ENCODE results near the gene NPEPL1.

Gene NPEPL1

DNA sequence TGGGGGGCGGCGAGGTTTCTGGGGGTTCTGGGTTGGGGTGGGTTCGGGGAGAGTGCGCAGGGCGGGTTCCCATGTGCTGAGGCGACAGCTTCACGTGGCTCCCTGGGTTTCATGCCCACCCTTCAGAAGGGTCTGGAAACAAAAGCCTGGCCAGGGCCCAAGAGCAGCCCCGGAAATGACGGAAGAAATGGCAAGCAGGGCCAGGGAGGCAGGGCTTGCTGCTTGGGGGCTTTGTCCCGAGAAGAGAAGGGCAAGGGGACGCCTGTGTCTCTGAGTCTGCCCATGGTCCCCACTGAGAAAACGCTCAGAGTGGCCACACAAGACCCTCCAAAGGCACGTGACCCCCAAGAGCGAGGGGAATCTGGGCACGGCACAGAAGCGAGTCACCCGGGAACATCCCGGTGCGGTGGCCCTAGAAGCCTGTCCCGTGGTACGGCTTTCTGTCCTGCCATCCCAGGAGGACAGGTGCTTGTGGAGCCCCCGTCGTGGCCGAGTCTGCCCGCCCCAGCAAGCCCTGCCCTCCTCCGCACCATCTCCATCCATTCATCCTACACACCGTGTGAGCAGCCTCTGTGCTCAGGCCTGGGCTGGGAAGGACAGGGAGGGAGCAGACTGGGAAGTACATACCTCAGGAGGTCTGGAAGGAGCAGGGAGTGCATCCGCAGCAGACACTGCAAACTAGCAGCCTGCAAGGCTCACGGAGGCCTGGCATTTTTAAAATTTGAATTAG is 9.0 kb downstream of the NPEPL1 start:
- DNase-seq: no peak

DNA sequence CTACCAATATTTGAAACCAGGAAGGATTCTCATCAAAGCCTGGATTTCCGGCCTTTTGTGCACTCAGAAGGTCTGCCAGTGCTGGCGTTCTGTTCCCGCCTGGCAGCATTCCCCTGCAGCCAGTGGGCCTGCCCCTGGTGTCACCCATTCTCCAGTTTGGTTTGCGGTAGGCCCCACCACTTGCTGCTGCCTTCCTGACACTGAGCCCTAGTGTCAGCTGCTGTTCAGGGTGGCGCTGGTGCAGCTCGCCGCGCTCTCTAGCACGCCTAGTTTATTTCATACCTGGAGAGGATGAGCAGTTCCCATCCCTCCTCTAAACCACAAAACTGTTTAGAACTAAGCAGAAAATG is 9.5 kb downstream of the NPEPL1 start:
- DNase-seq: no peak

DNA sequence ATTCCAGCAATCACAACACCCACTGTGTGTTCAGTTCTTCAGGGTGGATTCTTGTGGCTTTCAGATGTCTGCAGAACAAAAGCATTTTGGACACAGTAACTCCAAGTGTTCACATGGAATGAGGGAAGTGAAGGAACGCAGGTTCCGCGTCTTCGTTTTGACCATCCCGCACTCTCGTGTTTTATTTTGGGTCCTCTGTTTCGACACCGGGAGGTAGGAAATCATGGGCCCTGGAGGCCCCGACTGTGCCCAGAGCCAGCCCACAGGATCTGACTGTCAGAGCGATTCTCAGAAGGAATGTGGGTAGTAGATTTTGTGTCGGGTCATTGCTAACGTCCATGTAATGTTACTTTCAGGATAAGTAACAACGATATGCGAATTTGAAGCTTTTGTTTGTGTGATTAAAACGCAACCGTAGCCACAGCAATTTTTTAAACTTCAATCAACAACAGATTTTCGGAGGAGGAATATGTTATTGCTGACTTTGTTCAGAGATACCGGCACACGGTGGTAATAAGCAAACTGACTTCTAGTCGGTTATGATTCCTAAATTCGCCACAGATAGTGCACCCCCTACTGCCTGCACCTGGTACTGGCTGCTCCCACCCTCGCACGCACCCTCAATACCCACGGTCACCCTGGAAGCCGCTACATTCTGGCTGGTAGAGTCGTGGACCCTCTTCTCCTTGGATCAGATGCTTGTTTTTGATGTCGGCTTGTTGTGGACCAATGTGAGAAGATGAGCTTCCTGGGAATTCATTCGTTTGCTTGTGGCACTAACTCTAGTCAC is 10.5 kb downstream of the NPEPL1 start:
- no peak for DNase-seq

DNA sequence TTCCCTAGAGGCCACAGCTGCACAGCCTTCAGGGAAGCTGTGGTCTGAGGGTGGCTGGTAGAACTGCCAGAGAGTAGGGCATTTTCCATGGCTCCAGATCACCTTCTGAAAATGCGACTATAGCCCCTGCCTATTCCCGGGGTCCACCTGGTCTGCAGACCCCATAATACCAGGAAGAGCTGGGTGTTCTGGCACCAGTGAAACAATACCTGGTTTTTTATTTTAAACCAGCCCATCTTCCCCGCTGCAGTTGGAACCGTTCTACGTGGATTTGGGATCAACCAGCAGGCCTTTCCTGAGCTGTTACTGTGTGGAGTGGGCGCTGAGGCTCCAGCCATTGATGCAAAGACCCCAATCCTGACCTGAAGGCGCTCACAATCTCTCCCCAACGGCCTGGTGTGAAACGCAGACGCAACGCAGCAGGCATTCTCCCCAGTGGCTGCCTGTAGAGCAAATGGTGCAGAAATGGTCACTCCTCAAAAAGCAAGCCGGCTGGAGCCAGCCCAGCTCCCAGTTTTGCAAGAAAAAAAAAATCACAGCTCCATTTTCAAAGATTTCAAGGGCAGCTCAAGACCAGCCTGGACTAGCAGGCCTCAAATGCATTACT is 11.3 kb downstream of the NPEPL1 start:
- no peak for DNase-seq

DNA sequence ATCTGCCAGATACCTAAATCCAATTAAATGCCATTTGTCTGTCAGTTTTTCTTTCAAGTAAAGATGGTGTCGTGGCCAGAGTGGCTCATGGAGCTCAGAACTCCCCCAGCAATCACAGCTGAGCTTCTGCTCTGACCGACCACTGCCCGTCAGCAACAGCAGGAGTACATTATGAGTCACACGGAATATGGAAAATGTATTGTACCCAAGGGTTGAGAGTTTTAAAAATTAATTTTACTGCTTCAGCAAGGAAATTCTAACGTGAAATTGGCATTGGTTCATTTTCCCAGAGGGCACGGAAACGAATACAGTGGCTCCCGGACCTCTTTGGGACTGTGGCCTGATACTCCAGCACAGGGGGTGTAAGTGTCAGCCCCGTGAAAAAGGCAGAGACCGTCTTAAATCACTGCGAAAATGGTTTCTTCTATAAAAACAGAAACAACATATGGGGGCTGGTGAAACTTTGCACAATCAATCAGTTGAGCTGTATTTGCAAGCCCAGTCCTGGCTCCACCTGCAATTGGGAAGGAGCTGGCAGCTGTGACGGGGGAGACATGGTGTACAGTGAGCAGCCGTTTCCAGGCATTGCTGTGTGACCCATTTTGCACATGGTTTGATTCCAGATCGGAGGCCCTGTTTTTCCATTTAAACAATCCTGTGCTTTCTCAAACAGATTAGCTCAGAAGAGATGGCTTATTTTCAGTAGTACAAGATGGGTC is 12.8 kb downstream of the NPEPL1 start:
- no peak for DNase-seq

DNA sequence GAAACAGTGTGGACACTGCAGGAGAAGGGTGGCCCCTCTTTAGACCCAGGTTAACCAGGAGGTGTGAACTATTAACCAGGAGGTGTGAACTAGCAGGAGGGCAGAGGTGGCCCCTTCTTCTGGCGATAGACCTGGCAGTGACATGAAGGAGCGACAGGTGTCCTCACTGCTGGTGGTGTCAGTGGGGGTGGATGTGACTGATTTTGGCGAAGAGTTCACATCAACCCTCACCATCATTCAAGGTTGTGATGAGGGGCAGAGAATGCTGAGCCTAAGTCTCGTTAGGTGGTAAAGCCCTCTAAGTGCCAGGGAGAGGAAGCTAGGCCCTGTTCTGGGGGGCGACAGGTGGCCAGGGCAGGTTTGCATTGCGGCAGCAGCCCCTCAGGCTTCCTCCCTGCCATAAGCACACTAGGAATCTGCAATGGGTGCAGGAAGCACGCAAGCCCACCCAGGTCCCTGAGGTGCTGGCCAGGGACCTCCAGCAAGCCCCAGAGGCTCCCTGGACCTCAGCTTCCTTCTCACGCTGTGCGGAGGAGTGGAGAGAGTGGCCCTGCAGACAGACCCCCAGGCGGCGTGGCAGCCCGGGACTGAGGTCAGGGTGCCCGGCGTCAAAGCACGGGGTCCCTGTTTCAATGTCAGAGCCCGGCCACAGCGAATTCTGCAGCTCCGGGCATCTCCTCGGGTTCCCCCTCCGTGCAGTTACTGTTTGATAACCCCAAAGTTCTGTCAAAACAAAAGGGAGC is 13.7 kb downstream of the NPEPL1 start:
- no peak for DNase-seq

DNA sequence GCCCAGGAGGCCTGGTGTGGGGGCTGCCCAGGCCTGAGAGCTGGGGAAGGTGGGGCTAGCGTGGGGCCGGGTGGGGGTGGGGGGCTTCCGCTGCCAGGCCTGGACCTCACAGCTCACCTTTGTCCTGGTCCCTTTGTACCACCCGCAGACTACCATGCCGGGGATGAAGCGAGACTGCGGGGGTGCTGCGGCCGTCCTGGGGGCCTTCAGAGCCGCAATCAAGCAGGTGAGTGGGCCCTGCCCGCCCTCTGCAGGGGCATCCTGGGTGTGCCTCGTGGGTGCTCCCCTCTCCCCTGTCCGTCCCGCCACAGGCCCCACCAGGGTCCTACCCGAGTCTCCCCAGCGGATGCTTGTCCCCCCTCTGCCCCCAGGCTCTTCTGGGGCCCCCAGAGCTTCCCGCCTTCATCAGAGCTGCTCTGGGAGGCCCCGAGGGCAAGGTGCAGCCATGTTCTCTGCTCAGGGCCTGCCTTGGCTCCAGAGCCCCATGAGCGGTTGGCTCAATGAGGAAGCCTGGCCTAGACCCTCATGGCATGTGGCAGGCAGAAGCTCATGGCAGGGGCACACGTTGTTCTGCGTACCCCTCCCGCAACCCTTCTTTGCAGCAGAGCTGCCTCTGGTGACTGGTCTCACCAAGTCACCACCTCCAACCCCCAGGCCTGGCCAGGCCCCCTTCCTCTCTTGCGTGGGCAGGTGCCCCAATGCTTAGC is 14.5 kb downstream of the NPEPL1 start:
- DNase-seq: no peak

DNA sequence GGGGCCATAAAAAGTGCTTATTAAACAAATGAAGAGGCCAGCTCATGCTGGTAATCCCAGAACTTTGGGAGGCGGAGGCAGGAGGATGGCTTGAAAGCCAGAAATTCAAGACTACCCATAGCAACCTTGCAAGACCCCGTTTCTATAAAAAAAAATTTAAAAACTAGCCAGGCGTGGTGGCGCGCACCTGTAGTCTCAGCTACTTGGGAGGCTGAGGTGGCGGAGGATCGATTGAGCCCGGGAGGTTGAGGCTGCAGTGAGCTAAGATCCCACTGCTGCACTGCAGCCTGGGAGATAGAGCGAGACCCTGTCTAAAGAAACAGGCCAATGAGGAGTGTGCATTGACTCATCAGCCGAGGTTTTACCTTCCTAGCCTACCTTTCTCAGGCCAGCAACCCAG is 15.2 kb downstream of the NPEPL1 start:
- no peak for DNase-seq

DNA sequence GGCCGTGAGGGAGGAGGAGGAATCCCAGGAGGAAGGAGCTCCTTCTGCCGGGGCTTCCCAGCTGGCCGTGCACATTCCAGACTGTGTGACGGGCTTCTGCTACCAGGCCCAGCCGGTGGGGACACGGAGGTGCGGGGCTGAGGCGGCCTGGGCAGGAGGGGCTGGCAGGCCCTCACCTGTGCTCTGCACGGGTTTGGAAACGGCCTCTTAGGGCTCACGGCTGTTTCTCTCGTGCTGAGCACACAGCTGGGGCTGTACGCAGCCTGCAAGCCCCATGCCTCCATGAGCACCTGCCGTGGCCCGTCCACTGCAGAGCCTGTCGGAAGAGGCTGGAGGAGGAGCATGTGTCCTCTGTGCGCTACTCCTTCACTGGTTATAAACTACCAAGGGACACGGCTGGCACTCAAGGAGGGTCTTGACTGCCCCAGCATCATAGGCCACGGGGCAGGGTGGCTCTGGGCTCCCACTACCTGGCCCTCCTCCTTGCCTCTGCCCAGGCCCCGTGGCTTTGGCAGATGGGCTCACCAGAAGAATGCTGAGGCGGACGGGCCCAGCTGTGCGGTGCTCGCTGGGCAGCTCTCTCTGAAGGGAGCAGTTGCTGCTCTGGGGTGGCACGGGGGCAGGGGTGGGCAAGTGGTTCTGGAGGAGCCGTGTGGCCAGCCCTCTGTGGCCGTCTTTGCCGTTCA is 15.8 kb downstream of the NPEPL1 start:
- DNase-seq: no peak

DNA sequence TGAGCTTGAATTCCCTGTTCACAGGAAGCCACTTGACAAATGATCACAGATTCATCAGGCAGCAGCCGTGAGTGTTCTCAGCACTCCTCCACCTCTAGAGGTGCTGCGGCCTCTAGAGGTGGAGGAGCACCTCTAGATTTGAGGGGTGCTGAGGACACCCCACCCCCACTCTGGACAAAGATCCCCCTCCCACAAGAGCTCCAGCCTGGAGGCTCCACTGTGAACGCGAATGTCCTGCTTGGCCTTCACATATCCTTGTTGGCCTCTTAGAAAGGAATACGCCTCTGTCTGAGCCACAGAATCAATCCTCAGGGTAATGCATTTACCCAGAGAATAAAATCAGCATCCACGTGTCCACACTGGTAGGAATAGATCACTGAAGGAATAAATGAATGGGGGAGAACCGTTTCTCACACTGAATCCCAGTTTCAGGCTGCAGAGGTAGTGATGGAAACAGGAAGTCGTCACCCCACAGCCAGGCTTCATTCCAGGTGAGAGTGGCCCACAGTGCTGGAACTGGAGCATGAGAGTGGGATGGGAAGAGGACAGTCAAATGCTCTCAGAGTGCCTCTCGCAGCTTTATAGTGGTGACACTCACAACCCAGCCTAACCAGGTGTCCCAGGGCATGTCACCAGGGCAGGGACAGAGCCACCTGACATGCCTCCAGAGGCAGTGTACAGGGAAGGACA is 16.6 kb downstream of the NPEPL1 start:
- no peak for DNase-seq

DNA sequence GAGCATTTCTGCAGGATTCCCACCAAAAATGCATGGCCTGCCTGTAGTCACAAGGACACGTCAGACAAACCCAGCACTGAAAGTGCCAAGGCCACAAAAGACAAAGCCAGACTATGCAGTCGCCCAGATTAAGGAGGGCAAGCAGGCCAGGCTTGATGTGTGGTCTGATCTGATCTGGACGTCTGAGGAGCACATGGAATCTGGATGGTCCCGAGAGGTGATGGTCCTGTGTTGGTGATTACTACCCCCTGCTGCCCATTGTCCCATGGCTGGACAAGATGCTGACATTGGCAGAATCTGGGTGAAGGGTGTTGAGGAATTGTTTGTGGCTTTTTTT is 17.1 kb downstream of the NPEPL1 start:
- DNase-seq: no peak

DNA sequence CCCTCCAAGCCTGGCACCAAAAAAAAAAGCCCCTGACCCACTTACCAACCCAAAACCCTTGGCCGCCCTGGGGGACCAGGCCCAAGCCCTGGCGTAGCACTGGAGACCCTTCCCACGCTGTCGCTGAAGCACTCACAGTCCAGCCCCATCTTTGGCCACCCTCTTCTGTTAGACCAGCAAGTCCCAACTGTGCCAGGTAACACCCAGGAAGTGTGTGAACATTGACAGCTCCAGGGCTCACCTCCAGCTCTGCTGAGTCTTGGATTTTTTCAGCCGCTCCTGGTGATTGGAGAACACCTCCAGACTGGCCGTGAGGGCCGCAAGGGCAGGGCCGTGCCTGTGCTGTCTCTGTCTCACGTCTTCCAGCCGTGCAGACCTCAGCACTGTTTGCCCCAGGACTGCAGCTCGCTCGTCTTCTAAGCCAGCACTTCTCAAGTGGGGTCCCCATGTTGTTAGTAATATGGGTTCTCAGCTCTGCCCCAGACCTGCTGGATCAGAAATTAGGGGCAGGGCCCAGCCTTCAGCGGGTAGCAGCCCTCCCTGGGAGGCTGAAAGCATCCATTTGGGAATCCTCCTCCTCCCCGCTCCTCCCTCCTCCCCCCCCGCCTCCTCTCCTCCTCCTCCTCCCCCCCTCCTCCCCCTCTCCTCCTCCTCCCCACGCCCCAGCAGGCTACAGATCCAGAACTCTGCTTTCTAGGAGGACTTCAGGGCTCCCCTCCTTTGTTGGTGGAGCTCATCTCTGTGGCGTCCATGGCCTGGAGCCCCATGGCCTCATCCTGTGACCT is 18.1 kb downstream of the NPEPL1 start:
- DNase-seq: no peak

DNA sequence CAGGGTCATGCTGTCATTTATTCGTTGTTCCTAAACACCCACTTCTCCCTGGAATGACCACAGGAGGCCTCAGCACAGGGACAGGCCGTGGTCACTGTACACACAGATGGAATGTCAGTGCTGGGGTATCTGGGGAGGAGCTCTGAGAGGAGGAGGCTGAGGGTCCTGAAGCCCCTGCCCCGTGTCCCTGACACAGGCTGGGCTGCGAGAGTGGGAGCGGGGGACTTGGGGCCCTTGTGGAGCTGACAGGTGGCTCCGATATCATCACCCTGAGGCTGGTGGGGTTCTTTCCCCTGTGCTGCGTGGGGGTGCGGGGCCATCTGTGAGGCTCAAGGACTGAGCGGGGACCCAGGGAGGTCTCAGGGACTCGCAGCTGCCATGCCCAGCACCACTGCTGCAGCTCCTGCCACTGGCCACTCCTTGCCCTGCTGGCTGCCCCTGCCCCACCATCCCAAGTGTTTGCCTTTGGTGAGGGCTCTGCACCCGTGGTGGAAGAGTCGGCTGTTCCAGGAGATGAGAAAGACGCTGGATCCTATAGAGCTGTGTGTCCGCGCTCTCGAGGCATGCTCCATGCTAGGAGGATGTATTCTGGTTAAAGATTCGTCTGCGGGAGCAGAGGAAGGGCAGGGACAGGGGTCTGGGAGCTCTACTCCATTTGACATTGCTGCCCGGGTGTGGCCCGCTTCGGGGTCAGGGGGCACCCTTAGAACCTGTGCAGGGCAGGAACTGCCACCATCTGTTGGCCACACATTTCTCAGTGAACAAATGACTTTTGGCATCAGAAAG is 18.9 kb downstream of the NPEPL1 start:
- no peak for DNase-seq

DNA sequence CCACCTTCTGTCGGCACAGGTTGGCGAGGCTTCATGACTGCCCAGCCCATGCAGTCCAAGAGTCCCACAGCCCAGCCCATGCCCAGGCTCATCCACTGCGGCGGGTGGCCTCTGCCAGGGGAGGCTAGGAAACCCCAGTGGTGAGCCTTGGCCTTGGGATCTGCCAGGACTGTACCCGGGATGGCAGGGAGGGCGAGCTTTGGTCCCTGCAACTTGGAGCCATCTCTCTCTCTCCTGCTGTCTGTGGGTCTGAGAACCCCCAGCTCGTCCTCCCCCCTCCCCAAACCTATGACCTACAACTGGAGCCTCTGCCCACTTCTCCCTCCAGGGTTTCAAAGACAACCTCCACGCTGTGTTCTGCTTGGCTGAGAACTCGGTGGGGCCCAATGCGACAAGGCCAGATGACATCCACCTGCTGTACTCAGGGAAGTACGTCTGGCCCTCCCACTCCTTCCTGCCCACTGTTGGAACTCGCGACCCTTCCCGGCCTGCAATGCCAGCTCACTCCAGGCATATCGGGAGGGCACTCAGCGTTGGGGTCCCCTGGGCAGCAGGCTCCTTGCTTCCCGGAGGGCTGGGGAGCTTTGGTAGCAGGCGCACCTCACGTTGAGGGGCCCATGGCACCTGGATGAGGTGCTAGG is 19.7 kb downstream of the NPEPL1 start:
- DNase-seq: no peak

DNA sequence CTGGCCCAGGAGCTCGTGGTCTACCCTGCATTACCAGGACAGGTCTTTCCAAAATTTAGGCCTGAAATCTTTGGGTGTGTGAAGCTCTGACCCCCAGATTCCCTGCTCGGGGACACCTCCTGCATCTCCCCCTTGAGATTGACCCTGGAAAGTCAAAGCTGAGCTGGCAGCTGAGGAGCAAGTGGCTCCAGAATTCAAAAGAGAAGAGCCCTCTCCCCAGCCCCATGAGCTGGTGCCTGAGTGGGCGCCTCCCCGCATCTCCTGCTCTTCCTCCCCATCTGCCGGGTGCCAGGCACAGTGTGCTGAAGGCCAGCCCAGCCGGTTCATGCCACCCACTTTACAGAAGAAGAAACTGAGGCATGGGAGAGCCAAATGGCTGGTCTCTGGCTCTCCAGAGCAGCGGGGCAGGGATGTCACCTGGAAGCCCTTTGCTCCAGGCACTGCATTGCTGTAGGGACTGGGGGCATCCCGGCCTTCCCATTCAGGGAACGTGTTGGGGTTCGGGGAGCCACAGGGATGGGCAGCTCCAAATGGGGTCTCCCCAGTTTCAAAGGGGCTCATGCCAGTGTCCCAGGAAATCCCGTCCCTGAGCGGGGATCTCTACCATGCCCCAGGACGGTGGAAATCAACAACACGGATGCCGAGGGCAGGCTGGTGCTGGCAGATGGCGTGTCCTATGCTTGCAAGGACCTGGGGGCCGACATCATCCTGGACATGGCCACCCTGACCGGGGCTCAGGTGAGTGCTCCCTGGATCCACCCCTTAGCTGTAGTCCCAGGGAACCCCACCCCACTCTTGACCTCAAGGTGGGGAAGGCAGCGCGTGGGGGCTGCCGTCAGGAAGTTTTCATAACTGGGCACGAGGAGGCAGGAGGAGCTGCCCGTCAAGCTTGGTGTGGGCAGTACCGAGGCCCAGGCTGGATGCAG is 20.5 kb downstream of the NPEPL1 start:
- DNase-seq: no peak

DNA sequence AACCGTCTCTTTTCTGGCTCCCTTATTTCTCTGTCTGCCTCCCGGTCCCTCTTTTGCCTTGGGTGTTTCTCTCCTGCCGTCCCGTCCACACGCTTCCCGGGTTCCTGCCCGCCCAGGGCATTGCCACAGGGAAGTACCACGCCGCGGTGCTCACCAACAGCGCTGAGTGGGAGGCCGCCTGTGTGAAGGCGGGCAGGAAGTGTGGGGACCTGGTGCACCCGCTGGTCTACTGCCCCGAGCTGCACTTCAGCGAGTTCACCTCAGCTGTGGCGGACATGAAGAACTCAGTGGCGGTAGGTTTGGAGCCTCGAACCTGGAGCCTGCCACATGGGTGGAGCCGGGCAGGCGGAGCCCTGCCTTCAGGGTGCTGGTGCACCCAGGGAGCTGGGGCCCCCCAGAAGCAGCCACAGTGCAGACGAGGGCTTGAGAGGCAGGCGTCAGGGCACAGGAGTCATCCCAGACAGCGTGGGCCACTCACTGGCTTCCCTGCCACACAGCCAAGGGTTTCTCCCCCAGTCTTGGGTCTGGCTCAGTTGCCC is 21.3 kb downstream of the NPEPL1 start:
- DNase-seq: no peak

DNA sequence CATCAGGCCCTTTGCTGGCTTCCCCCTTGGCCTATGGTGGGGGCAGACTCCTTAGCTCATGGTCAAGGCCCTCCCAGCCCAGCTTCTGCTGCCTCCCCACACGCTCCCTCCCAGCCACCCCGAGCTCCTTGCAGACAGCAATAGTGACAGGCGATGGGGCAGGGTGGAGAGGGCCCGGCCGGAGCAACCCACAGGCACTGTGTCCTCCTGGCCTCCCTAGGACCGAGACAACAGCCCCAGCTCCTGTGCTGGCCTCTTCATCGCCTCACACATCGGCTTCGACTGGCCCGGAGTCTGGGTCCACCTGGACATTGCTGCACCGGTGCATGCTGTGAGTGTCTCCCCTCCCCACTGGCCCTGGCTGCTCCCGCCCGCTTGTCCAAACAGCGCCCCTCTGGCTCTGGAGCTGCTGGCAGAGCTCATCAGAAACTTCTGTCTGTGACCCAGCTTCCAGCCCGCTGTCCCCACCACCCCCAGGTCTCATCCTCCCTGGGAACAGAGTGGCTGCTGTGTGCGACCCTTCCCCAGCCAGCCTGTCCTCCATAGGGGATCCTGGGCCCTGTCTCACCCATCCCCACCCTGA is 21.8 kb downstream of the NPEPL1 start:
- DNase-seq: no peak
